HepG2 (cell line): ENCODE measurements around the gene MSL2. TPM values are rescaled to one million over a fixed set of nuclear protein-coding genes. Genes with fewer than 3 reads are reported as not detected.

Source experiments
- ATAC-seq: fragments of 200-7000 bp; cut with Tn5 transposase; 3 replicates; pipeline ENCODE4 v1.9.1; 2020; ENCODE audit warnings: mild to moderate bottlenecking, moderate library complexity
- BruUV-seq: library from RNA; stranded (reverse); fragments of 400-500 nt; replicated peaks from 2 replicates; lab custom pipeline; 2021; lab: Mats Ljungman, UMichigan
- CTCF ChIA-PET: fragments of 300-600 bp; formaldehyde crosslinking; extraction: SDS; loops from one replicate; lab custom pipeline; 2021; ENCODE audit warnings: low total read pairs, inconsistent platforms, low intra/inter-chr PET ratio; lab: Yijun Ruan, JAX
- POLR2A ChIA-PET: fragments of 350-600 bp; sonication (Branson Sonifier 250); formaldehyde crosslinking; loops from one replicate; lab custom pipeline; 2020; ENCODE audit warnings: antibody characterized with exemption, inconsistent platforms; lab: Yijun Ruan, JAX
- DNase-seq: peaks from one replicate; pipeline ENCODE4 v3.0.0-alpha.2; 2015; ENCODE audit warnings: low spot score
- FAIRE-seq: peaks from 3 replicates; lab custom pipeline; 2011; peaks lifted over from hg19 to GRCh38; lab: Jason Lieb, UNC
- H2AFZ ChIP-seq: one replicate; pipeline ENCODE4 v1.6.1; 2011; ENCODE audit warnings: low read length, inconsistent platforms
- H3K27ac ChIP-seq: fragments of 300-600 bp; 3 replicates; pipeline ENCODE4 v1.8.0; 2011; ENCODE audit warnings: mixed run types, mild to moderate bottlenecking, mixed read lengths, low read length, inconsistent platforms; ENCODE audit not compliant: insufficient read depth; ENCODE audit errors: extremely low read length
- H3K27me3 ChIP-seq, 2 experiments: fragments of 200-600 bp in 1 of 2; 2 replicates in 1 of 2; 3 replicates in 1 of 2; pipeline versions ENCODE4 v1.6.0 to v1.8.0; 2011; ENCODE audit warnings: low read length in 2 of 2, mild to moderate bottlenecking in 2 of 2, moderate library complexity in 2 of 2, inconsistent platforms in 1 of 2; ENCODE audit not compliant: insufficient read depth in 2 of 2, control insufficient read depth in 1 of 2
- H3K36me3 ChIP-seq, 2 experiments: fragments of 200-600 bp in 1 of 2; replicated peaks in 1 of 2; 2 replicates in 1 of 2; 3 replicates in 1 of 2; pipeline versions ENCODE4 v1.5.1 to v1.8.0; 2011; ENCODE audit warnings: low read length in 2 of 2, inconsistent platforms in 1 of 2; ENCODE audit not compliant: insufficient read depth in 2 of 2, control insufficient read depth in 1 of 2
- H3K4me1 ChIP-seq: 2 replicates; pipeline ENCODE4 v1.5.1; 2012; ENCODE audit warnings: low read length, inconsistent platforms; ENCODE audit not compliant: insufficient read depth
- H3K4me2 ChIP-seq: 2 replicates; pipeline ENCODE4 v1.6.0; 2011; ENCODE audit warnings: low read depth, low read length, inconsistent platforms
- H3K4me3 ChIP-seq, 3 experiments: fragments of 200-600 bp in 1 of 3; sonication (generic), shearing (Covaris generic) in 1 of 3; replicated peaks in 1 of 3; 2 replicates each; pipeline ENCODE4 v1.5.1; 2011 to 2016; ENCODE audit warnings: low read length in 3 of 3, inconsistent platforms in 2 of 3, low read depth in 2 of 3, mild to moderate bottlenecking in 2 of 3, control low read depth in 1 of 3, mixed read lengths in 1 of 3; ENCODE audit not compliant: insufficient read depth in 1 of 3
- H3K79me2 ChIP-seq: one replicate; pipeline ENCODE4 v1.6.1; 2011; ENCODE audit warnings: low read length, inconsistent platforms; ENCODE audit not compliant: insufficient read depth
- H3K9ac ChIP-seq: 2 replicates; pipeline ENCODE4 v1.6.0; 2011; ENCODE audit warnings: mild to moderate bottlenecking, low read depth, low read length, inconsistent platforms; ENCODE audit not compliant: insufficient read depth
- H3K9me3 ChIP-seq: 2 replicates; pipeline ENCODE4 v1.5.1; 2012; ENCODE audit warnings: mild to moderate bottlenecking, low read length
- H4K20me1 ChIP-seq: 2 replicates; pipeline ENCODE4 v1.6.0; 2011; ENCODE audit warnings: inconsistent platforms, mild to moderate bottlenecking, low read length, moderate library complexity; ENCODE audit not compliant: insufficient read depth
- ATF7 ChIP-seq, 2 experiments: fragments of 450-650 bp in 1 of 2; sonication (generic) in 1 of 2; formaldehyde crosslinking in 1 of 2; IDR thresholded peaks; 2 replicates each; pipeline versions ENCODE4 v1.4.0 to v1.6.1; 2016 to 2020; ENCODE audit warnings: antibody characterized with exemption in 1 of 2, mild to moderate bottlenecking in 1 of 2, missing genetic modification reagents in 1 of 2
- ATRX ChIP-seq: sonication (generic); formaldehyde crosslinking; IDR thresholded peaks from 2 replicates; pipeline ENCODE4 v1.4.0; 2020; ENCODE audit warnings: missing genetic modification reagents, borderline replicate concordance
- ELF4 ChIP-seq: sonication (generic); formaldehyde crosslinking; IDR thresholded peaks from 2 replicates; pipeline ENCODE4 v1.5.0; 2020; ENCODE audit warnings: missing genetic modification reagents, mild to moderate bottlenecking, moderate library complexity, borderline replicate concordance
- KAT7 ChIP-seq: IDR thresholded peaks from 2 replicates; pipeline ENCODE4 v1.6.1; 2018; ENCODE audit warnings: borderline replicate concordance, missing compliant biosample characterization
- RBM22 ChIP-seq: fragments of 200-400 bp; formaldehyde crosslinking; optimal IDR thresholded peaks from 2 replicates; pipeline ENCODE3; 2017; ENCODE audit warnings: mild to moderate bottlenecking, low read length, moderate library complexity
- ZNF225 ChIP-seq: sonication (generic); formaldehyde crosslinking; IDR thresholded peaks from 2 replicates; pipeline ENCODE4 v1.4.0; 2020; ENCODE audit warnings: mild to moderate bottlenecking, missing genetic modification reagents
- ZNF430 ChIP-seq: sonication (generic); formaldehyde crosslinking; IDR thresholded peaks from 2 replicates; pipeline ENCODE4 v1.9.0; 2021; ENCODE audit warnings: mild to moderate bottlenecking, missing genetic modification reagents
- ZNF564 ChIP-seq: sonication (generic); formaldehyde crosslinking; IDR thresholded peaks from 2 replicates; pipeline ENCODE4 v1.8.1; 2023; ENCODE audit warnings: mild to moderate bottlenecking, missing genetic modification reagents
- WGBS: methylation state at CpG from one replicate; pipeline ENCODE4 v1.1.6; 2017; ENCODE audit warnings: low lambda C conversion rate; 5-methylcytosine and 5-hydroxymethylcytosine counted together
- in situ Hi-C: cut with HindIII; loops from 2 replicates; pipeline ENCODE4 v1.10.0; 2017; ENCODE audit warnings: low pct_unique_long_range_greater_than_20kb; ENCODE audit not compliant: extremely low pct_ligation_motif_present
- intact Hi-C: fragments of 100-400 bp; cut with micrococcal nuclease; formaldehyde crosslinking; loops from one replicate; pipeline ENCODE4 v1.10.0; 2022; ENCODE audit not compliant: unreplicated experiment
- polyA plus RNA-seq, 8 experiments: library from polyadenylated mRNA; depleted of rRNA in 3 of 8; stranded (reverse) in 7 of 8; unstranded in 1 of 8; fragments of >200 nt; fragmentation: Illumina TruSeq in 4 of 8; extraction: Trizol in 4 of 8; gene quantifications; 2 replicates each; pipeline versions ENCODE4 v1.2.1 to v1.2.3, GENCODE V29; 2011 to 2016; ENCODE audit warnings: low read depth in 4 of 8, missing spikeins in 1 of 8, mixed read lengths in 1 of 8; ENCODE audit not compliant: insufficient read depth in 1 of 8
- total RNA-seq, 5 experiments: library from RNA; depleted of rRNA; stranded (reverse); fragments of >200 nt; fragmentation: Illumina TruSeq; extraction: Trizol; gene quantifications; 2 replicates each; pipeline ENCODE4 v1.2.3, GENCODE V29; 2016; ENCODE audit warnings: low read depth in 1 of 5
- TF ChIP-seq, protein P1 (sequence below): fragments of 450-650 bp; IDR thresholded peaks from 2 replicates; pipeline ENCODE4 v1.6.1; 2017
- TF ChIP-seq, protein P2 (sequence below): sonication (generic); formaldehyde crosslinking; IDR thresholded peaks from 2 replicates; pipeline ENCODE4 v1.8.1; 2023; ENCODE audit warnings: mild to moderate bottlenecking, inconsistent platforms, moderate library complexity, missing genetic modification reagents, borderline replicate concordance
- TF ChIP-seq, protein P3 (sequence below): sonication (generic); formaldehyde crosslinking; IDR thresholded peaks from 2 replicates; pipeline ENCODE4 v1.4.0; 2020; ENCODE audit warnings: missing genetic modification reagents
- TF ChIP-seq, protein P4 (sequence below): sonication (generic); formaldehyde crosslinking; conservative IDR thresholded peaks from 2 replicates; pipeline ENCODE4 v1.4.0; 2020; ENCODE audit warnings: missing genetic modification reagents
- TF ChIP-seq, protein P5 (sequence below): sonication (generic); formaldehyde crosslinking; IDR thresholded peaks from 2 replicates; pipeline ENCODE4 v1.9.0; 2021; ENCODE audit warnings: mild to moderate bottlenecking, missing genetic modification reagents

Gene MSL2
- total and polyA plus RNA-seq, 2 of the 13 experiments (the other 11 are each of a cell fraction or from before 2014, with no cell fraction given): 6.9 to 11.7 TPM

DNA sequence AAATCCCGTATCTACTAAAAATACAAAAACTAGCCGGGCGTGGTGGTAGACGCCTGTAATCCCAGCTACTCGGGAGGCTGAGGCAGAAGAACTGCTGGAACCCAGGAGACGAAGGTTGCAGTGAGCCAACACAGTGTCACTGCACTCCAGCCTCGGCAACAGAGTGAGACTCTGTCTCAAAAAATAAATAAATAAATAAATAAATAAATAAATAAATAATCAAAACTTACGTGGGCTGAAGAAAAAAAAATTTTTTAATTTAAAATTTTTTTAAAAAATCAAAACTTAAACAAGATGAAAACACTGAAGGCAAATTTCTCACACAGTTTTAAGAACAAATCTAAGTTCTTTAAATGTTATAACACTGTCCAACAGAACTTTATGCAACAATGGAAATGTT, 14.4 kb downstream of the MSL2 start (continued):
- TF ChIP-seq, protein P1, sequence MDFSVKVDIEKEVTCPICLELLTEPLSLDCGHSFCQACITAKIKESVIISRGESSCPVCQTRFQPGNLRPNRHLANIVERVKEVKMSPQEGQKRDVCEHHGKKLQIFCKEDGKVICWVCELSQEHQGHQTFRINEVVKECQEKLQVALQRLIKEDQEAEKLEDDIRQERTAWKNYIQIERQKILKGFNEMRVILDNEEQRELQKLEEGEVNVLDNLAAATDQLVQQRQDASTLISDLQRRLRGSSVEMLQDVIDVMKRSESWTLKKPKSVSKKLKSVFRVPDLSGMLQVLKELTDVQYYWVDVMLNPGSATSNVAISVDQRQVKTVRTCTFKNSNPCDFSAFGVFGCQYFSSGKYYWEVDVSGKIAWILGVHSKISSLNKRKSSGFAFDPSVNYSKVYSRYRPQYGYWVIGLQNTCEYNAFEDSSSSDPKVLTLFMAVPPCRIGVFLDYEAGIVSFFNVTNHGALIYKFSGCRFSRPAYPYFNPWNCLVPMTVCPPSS: no peak
- TF ChIP-seq, protein P2, sequence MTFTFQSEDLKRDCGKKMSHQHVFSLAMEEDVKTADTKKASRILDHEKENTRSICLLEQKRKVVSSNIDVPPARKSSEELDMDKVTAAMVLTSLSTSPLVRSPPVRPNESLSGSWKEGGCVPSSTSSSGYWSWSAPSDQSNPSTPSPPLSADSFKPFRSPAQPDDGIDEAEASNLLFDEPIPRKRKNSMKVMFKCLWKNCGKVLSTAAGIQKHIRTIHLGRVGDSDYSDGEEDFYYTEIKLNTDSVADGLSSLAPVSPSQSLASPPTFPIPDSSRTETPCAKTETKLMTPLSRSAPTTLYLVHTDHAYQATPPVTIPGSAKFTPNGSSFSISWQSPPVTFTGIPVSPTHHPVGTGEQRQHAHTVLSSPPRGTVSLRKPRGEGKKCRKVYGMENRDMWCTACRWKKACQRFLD (CRISPR knock-in tag): no peak
- TF ChIP-seq ELF4: no peak
- TF ChIP-seq ZNF225 (CRISPR knock-in tag): no peak
- TF ChIP-seq RBM22: no peak
- TF ChIP-seq ATF7 (IDR thresholded peaks at IDR 0.05): no peak
- no peak for TF ChIP-seq ATF7 (CRISPR knock-in tag; IDR thresholded peaks at IDR 0.05)
- TF ChIP-seq KAT7 (CRISPR knock-in tag): no peak
- TF ChIP-seq ZNF564 (CRISPR knock-in tag): no peak
- no peak for TF ChIP-seq ATRX

DNA sequence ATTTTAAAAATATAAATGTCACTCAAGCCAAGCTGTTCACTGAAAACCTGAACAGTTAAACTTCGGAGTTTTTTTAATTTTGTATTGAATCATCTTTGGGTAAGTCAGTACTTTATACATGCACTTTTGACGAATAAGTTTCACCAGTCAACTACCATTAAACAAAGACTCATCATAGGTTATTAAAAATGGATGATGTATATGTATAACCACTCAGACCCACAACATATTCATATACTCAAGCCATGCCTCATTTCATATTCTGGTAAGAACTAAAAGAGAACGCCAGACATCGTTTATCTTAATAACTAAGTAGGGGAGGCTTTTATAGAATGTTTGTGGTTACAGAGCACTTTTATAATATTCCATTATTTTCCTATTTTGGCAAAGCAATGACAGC, 18.3 kb downstream of the MSL2 start:
- DNase-seq (no peak), ATAC-seq (no peak), FAIRE-seq (no peak)
- BruUV-seq: no TSS peak
- no peaks in the 10 kb centered on the region for H3K36me3 ChIP-seq
- no peak overlapping the region for H3K27ac ChIP-seq
- WGBS: 98% methylated on average over 4 of the region's 4 CpGs
- intact Hi-C loops (no loop called here), in situ Hi-C loops (no loop called here)
- peaks cover 71% of the 10 kb centered on the region for H4K20me1 ChIP-seq
- H3K4me3 ChIP-seq: no peak overlapping the region
- H3K9ac ChIP-seq: no peak overlapping the region
- H3K4me2 ChIP-seq: no peak overlapping the region
- H3K79me2 ChIP-seq: peaks cover 95% of the 10 kb centered on the region
- H3K9me3 ChIP-seq: no peaks in the 10 kb centered on the region
- POLR2A ChIA-PET: no interaction called here
- H3K4me1 ChIP-seq: peaks cover 39% of the 10 kb centered on the region
- H2AFZ ChIP-seq: no peak overlapping the region
- H3K27me3 ChIP-seq: no peaks in the 10 kb centered on the region
- CTCF ChIA-PET: no interaction called here
- TF ChIP-seq, protein P3, sequence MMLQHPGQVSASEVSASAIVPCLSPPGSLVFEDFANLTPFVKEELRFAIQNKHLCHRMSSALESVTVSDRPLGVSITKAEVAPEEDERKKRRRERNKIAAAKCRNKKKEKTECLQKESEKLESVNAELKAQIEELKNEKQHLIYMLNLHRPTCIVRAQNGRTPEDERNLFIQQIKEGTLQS: no peak
- TF ChIP-seq ZNF430 (CRISPR knock-in tag): no peak
- TF ChIP-seq, protein P4, sequence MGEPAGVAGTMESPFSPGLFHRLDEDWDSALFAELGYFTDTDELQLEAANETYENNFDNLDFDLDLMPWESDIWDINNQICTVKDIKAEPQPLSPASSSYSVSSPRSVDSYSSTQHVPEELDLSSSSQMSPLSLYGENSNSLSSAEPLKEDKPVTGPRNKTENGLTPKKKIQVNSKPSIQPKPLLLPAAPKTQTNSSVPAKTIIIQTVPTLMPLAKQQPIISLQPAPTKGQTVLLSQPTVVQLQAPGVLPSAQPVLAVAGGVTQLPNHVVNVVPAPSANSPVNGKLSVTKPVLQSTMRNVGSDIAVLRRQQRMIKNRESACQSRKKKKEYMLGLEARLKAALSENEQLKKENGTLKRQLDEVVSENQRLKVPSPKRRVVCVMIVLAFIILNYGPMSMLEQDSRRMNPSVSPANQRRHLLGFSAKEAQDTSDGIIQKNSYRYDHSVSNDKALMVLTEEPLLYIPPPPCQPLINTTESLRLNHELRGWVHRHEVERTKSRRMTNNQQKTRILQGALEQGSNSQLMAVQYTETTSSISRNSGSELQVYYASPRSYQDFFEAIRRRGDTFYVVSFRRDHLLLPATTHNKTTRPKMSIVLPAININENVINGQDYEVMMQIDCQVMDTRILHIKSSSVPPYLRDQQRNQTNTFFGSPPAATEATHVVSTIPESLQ (CRISPR knock-in tag): no peak
- TF ChIP-seq, protein P5, sequence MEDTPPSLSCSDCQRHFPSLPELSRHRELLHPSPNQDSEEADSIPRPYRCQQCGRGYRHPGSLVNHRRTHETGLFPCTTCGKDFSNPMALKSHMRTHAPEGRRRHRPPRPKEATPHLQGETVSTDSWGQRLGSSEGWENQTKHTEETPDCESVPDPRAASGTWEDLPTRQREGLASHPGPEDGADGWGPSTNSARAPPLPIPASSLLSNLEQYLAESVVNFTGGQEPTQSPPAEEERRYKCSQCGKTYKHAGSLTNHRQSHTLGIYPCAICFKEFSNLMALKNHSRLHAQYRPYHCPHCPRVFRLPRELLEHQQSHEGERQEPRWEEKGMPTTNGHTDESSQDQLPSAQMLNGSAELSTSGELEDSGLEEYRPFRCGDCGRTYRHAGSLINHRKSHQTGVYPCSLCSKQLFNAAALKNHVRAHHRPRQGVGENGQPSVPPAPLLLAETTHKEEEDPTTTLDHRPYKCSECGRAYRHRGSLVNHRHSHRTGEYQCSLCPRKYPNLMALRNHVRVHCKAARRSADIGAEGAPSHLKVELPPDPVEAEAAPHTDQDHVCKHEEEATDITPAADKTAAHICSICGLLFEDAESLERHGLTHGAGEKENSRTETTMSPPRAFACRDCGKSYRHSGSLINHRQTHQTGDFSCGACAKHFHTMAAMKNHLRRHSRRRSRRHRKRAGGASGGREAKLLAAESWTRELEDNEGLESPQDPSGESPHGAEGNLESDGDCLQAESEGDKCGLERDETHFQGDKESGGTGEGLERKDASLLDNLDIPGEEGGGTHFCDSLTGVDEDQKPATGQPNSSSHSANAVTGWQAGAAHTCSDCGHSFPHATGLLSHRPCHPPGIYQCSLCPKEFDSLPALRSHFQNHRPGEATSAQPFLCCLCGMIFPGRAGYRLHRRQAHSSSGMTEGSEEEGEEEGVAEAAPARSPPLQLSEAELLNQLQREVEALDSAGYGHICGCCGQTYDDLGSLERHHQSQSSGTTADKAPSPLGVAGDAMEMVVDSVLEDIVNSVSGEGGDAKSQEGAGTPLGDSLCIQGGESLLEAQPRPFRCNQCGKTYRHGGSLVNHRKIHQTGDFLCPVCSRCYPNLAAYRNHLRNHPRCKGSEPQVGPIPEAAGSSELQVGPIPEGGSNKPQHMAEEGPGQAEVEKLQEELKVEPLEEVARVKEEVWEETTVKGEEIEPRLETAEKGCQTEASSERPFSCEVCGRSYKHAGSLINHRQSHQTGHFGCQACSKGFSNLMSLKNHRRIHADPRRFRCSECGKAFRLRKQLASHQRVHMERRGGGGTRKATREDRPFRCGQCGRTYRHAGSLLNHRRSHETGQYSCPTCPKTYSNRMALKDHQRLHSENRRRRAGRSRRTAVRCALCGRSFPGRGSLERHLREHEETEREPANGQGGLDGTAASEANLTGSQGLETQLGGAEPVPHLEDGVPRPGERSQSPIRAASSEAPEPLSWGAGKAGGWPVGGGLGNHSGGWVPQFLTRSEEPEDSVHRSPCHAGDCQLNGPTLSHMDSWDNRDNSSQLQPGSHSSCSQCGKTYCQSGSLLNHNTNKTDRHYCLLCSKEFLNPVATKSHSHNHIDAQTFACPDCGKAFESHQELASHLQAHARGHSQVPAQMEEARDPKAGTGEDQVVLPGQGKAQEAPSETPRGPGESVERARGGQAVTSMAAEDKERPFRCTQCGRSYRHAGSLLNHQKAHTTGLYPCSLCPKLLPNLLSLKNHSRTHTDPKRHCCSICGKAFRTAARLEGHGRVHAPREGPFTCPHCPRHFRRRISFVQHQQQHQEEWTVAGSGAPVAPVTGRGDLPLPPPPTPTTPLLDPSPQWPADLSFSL (CRISPR knock-in tag): no peak
